LNCAP (cell line): Measurements from ENCODE around the gene NUFIP1.

Source experiments
- TF ChIP-seq, protein P1 (sequence below): fragments of 450-650 bp; IDR thresholded peaks from 2 replicates; pipeline ENCODE4 v1.5.1; 2017; ENCODE audit warnings: mild to moderate bottlenecking

The NUFIP1 gene

DNA sequence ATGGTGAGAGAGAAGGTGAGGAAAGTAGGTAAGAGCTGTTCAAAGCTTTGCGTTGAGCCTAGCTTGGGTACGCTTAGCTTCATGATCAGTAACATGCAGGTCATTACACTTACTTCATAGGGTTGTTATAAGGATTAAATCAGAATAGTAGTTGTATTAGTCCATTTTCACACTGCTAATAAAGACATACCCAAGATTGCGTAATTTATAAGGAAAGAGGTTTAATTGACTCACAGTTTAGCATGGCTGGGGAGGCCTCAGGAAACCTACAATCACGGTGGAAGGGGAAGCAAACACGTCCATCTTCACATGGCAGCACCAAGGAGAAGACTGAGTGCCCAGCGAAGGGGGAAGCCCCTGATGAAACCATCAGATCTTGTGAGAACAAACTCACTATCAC lies 21.9 kb upstream of the NUFIP1 start:
- TF ChIP-seq, protein P1, sequence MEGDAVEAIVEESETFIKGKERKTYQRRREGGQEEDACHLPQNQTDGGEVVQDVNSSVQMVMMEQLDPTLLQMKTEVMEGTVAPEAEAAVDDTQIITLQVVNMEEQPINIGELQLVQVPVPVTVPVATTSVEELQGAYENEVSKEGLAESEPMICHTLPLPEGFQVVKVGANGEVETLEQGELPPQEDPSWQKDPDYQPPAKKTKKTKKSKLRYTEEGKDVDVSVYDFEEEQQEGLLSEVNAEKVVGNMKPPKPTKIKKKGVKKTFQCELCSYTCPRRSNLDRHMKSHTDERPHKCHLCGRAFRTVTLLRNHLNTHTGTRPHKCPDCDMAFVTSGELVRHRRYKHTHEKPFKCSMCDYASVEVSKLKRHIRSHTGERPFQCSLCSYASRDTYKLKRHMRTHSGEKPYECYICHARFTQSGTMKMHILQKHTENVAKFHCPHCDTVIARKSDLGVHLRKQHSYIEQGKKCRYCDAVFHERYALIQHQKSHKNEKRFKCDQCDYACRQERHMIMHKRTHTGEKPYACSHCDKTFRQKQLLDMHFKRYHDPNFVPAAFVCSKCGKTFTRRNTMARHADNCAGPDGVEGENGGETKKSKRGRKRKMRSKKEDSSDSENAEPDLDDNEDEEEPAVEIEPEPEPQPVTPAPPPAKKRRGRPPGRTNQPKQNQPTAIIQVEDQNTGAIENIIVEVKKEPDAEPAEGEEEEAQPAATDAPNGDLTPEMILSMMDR = no peak

- TF ChIP-seq, protein P1 = no peak
Measured at GRCh38 chr13:45007823-45008222, 18.6 kb upstream of the NUFIP1 start.

DNA sequence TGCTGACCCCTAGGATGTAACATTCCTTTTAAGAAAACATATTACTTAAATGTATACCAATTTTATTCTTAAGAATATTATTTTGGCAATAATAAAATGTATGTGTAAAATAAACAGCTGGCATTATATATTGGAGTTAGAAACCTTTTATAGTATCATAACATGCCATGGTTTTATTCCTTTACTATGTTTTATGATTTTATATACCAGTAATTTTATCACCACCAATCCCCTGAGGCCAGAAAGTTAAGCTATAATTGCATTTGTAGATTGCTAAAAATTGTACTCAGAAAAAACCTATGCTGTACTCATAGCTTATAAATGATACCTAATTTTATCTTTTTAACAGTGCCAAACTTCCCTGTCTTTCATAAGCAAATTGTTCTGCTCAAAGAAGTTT lies 18.0 kb upstream of the NUFIP1 start:
- TF ChIP-seq, protein P1 = no peak

- TF ChIP-seq, protein P1 = no peak
Measured at GRCh38 chr13:45004096-45004495, 14.8 kb upstream of the NUFIP1 start.

DNA sequence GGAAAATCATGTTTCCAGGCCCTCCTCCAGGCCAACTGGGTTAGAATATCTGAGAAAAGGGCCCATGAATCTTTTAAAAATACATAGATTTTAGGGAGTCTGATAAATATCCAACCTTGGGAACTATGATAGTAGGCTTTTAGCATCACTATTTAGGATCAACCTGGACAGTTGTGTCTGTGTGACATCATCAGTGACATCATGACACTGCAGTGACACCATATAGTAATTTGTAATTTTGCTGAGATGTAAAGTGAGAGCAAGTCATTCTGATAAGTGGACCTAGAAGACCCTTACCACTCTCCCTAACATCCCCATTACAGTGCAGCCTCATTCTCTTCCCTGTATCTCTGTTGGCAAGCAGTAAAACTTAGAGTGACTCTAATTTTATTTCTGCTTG lies 14.1 kb upstream of the NUFIP1 start:
- TF ChIP-seq, protein P1 = no peak

- TF ChIP-seq, protein P1 = no peak
Measured at GRCh38 chr13:44989941-44990340, 670 bp upstream of the NUFIP1 start.

DNA sequence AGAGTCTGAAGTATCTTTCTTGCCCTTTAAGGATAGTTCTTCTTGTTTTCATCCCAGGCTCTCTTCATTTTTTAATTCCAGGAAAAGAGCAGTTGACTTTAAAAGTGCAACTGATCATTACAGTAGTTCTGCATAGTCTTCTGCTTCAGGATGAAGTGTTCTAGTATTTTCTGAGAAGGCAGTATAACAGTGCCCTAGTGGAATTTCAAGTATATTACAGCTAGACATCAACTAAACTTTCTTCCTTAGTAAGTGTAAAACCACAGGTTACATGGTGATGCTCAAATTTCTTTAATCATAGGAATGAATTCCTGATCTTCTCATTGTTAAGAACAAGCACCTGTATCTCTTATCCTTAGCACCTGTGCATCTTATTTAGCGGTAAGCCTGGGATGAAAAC lies 10.9 kb downstream of the NUFIP1 start:
- TF ChIP-seq, protein P1 = no peak

- TF ChIP-seq, protein P1 = no peak
Measured at GRCh38 chr13:44976949-44977583, 12.2 kb downstream of the NUFIP1 start.
